Ovary (tissue), 3 donors: ENCODE measurements around the gene LHFPL6.

ENCODE experiments used
- CTCF ChIP-seq, 3 donors: fragments of 450-650 bp in 2 of 3; fragments of 200-600 bp in 1 of 3; IDR thresholded peaks; one replicate each; pipeline versions ENCODE4 v1.5.1 to v1.8.0; 2016 to 2022; ENCODE audit warnings: antibody characterized with exemption in 3 of 3, mild to moderate bottlenecking in 1 of 3
- EP300 ChIP-seq: sonication (generic); formaldehyde crosslinking; IDR thresholded peaks from one replicate; pipeline ENCODE4 v1.6.1; 2017; ENCODE audit warnings: antibody characterized with exemption
- POLR2A ChIP-seq: fragments of 450-650 bp; IDR thresholded peaks from one replicate; pipeline ENCODE4 v1.6.1; 2017; ENCODE audit warnings: antibody characterized with exemption, mild to moderate bottlenecking, moderate library complexity
- donor health status: DM: no; HTN: no; CAD: no.

- no peak for TF ChIP-seq CTCF (IDR thresholded peaks at IDR 0.05)
- no peak for TF ChIP-seq EP300
- no peak for TF ChIP-seq POLR2A
These were observed 249.0 kb downstream of the LHFPL6 start for GRCh38 chr13:39353988-39354387.
